Activated T-cell treated with anti-CD3 and anti-CD28 coated beads, Interleukin-2, amount 50 U/mL, for 24 hours (primary cell): Measurements from ENCODE around the gene HRH3.

ENCODE experiments used
- DNase-seq: peaks from one replicate; pipeline ENCODE4 v3.0.0-alpha.2; 2020
- H3K27ac Mint-ChIP-seq: 2 replicates; pipeline ENCODE4 v1.8.0; 2020; ENCODE audit warnings: mild to moderate bottlenecking, mixed read lengths
- H3K27me3 Mint-ChIP-seq: 2 replicates; pipeline ENCODE4 v1.8.0; 2020; ENCODE audit warnings: mixed read lengths
- H3K36me3 Mint-ChIP-seq: 2 replicates; pipeline ENCODE4 v1.8.0; 2020; ENCODE audit warnings: low read depth, mixed read lengths
- H3K4me1 Mint-ChIP-seq: 2 replicates; pipeline ENCODE4 v1.8.0; 2020; ENCODE audit warnings: low read depth, mixed read lengths
- H3K4me3 Mint-ChIP-seq: 2 replicates; pipeline ENCODE4 v1.8.0; 2020; ENCODE audit warnings: mild to moderate bottlenecking, moderate library complexity, mixed read lengths
- H3K9me3 Mint-ChIP-seq: 2 replicates; pipeline ENCODE4 v1.8.0; 2020; ENCODE audit warnings: mixed read lengths

Gene HRH3

GRCh38 chr20:62253398-62253797 is 33.3 kb upstream of the HRH3 start:
- Mint-ChIP-seq H3K27me3 (no peaks in the 10 kb centered on the region), H3K36me3 (peaks cover 28% of the 10 kb centered on the region), H3K4me1 (peaks cover 28% of the 10 kb centered on the region)

GRCh38 chr20:62252342-62252966 is 32.4 kb upstream of the HRH3 start:
- no peak for DNase-seq
- Mint-ChIP-seq H3K27ac (no peak overlapping the region), H3K9me3 (no peaks in the 10 kb centered on the region), H3K4me3 (no peak overlapping the region), H3K4me1 (peaks cover 30% of the 10 kb centered on the region), H3K36me3 (peaks cover 21% of the 10 kb centered on the region), H3K27me3 (no peaks in the 10 kb centered on the region)

More at GRCh38 chr20:62253398-62253797, 33.3 kb upstream of the HRH3 start:
- H3K4me3 Mint-ChIP-seq = no peak overlapping the region
- H3K27ac Mint-ChIP-seq = no peak overlapping the region
- DNase-seq = no peak
- no peaks in the 10 kb centered on the region for H3K9me3 Mint-ChIP-seq

- H3K4me3 Mint-ChIP-seq = no peak overlapping the region
- no peak for DNase-seq
- no peaks in the 10 kb centered on the region for H3K27me3 Mint-ChIP-seq
- no peaks in the 10 kb centered on the region for H3K9me3 Mint-ChIP-seq
- H3K36me3 Mint-ChIP-seq = peaks cover 7% of the 10 kb centered on the region
- peaks cover 40% of the 10 kb centered on the region for H3K4me1 Mint-ChIP-seq
- peak overlapping the region; percentile 40 for H3K27ac Mint-ChIP-seq
These were observed 28.9 kb upstream of the HRH3 start for GRCh38 chr20:62248890-62249560.

GRCh38 chr20:62246872-62247652 is 27.0 kb upstream of the HRH3 start:
- no peak for DNase-seq
- H3K9me3 Mint-ChIP-seq = no peaks in the 10 kb centered on the region
- no peak overlapping the region for H3K4me3 Mint-ChIP-seq
- H3K36me3 Mint-ChIP-seq = peaks cover 18% of the 10 kb centered on the region
- H3K27me3 Mint-ChIP-seq = no peaks in the 10 kb centered on the region
- no peak overlapping the region for H3K27ac Mint-ChIP-seq
- peaks cover 39% of the 10 kb centered on the region for H3K4me1 Mint-ChIP-seq

GRCh38 chr20:62246431-62246830 is 26.4 kb upstream of the HRH3 start:
- Mint-ChIP-seq H3K4me3 (no peak overlapping the region), H3K27ac (no peak overlapping the region), H3K9me3 (no peaks in the 10 kb centered on the region), H3K36me3 (peaks cover 23% of the 10 kb centered on the region), H3K4me1 (peaks cover 45% of the 10 kb centered on the region), H3K27me3 (no peaks in the 10 kb centered on the region)
- DNase-seq = no peak

GRCh38 chr20:62245911-62246280 is 25.8 kb upstream of the HRH3 start:
- Mint-ChIP-seq H3K36me3 (peaks cover 26% of the 10 kb centered on the region), H3K4me1 (peaks cover 50% of the 10 kb centered on the region), H3K27ac (no peak overlapping the region), H3K27me3 (no peaks in the 10 kb centered on the region), H3K9me3 (no peaks in the 10 kb centered on the region), H3K4me3 (no peak overlapping the region)
- no peak for DNase-seq

- no peak for DNase-seq
These were observed 24.6 kb upstream of the HRH3 start for GRCh38 chr20:62244644-62245108.

GRCh38 chr20:62243906-62244515 is 23.9 kb upstream of the HRH3 start:
- H3K4me1 Mint-ChIP-seq = peaks cover 65% of the 10 kb centered on the region
- H3K27me3 Mint-ChIP-seq = no peaks in the 10 kb centered on the region
- H3K27ac Mint-ChIP-seq = no peak overlapping the region
- H3K9me3 Mint-ChIP-seq = no peaks in the 10 kb centered on the region
- no peak overlapping the region for H3K4me3 Mint-ChIP-seq
- peaks cover 30% of the 10 kb centered on the region for H3K36me3 Mint-ChIP-seq
- no peak for DNase-seq

More at GRCh38 chr20:62244644-62245108, 24.6 kb upstream of the HRH3 start:
- no peaks in the 10 kb centered on the region for H3K9me3 Mint-ChIP-seq
- no peak overlapping the region for H3K27ac Mint-ChIP-seq
- H3K4me1 Mint-ChIP-seq = peaks cover 59% of the 10 kb centered on the region
- H3K4me3 Mint-ChIP-seq = no peak overlapping the region
- peaks cover 30% of the 10 kb centered on the region for H3K36me3 Mint-ChIP-seq
- no peaks in the 10 kb centered on the region for H3K27me3 Mint-ChIP-seq

- DNase-seq = no peak
- Mint-ChIP-seq H3K4me1 (peaks cover 61% of the 10 kb centered on the region), H3K9me3 (no peaks in the 10 kb centered on the region), H3K4me3 (no peak overlapping the region), H3K36me3 (peaks cover 30% of the 10 kb centered on the region), H3K27me3 (no peaks in the 10 kb centered on the region), H3K27ac (no peak overlapping the region)
These were observed 23.0 kb upstream of the HRH3 start for GRCh38 chr20:62243106-62243505.

- Mint-ChIP-seq H3K4me1 (peaks cover 65% of the 10 kb centered on the region), H3K27ac (peak overlapping the region; percentile 63), H3K4me3 (no peak overlapping the region), H3K27me3 (no peaks in the 10 kb centered on the region), H3K36me3 (peaks cover 30% of the 10 kb centered on the region), H3K9me3 (no peaks in the 10 kb centered on the region)
- no peak for DNase-seq
These were observed 22.1 kb upstream of the HRH3 start for GRCh38 chr20:62242176-62242575.

GRCh38 chr20:62241506-62241905 is 21.4 kb upstream of the HRH3 start:
- peaks cover 58% of the 10 kb centered on the region for H3K4me1 Mint-ChIP-seq
- H3K9me3 Mint-ChIP-seq = no peaks in the 10 kb centered on the region
- H3K4me3 Mint-ChIP-seq = no peak overlapping the region
- peaks cover 30% of the 10 kb centered on the region for H3K36me3 Mint-ChIP-seq
- DNase-seq = no peak
- H3K27me3 Mint-ChIP-seq = no peaks in the 10 kb centered on the region
- peak overlapping the region; percentile 63 for H3K27ac Mint-ChIP-seq

- Mint-ChIP-seq H3K9me3 (no peaks in the 10 kb centered on the region), H3K4me3 (peak overlapping the region; percentile 84), H3K27me3 (no peaks in the 10 kb centered on the region), H3K36me3 (peaks cover 28% of the 10 kb centered on the region), H3K27ac (peak overlapping the region; percentile 6), H3K4me1 (peaks cover 54% of the 10 kb centered on the region)
- DNase-seq = no peak
These were observed 20.1 kb upstream of the HRH3 start for GRCh38 chr20:62240020-62240685.

GRCh38 chr20:62239278-62239879 is 19.3 kb upstream of the HRH3 start:
- Mint-ChIP-seq H3K4me1 (peaks cover 50% of the 10 kb centered on the region), H3K9me3 (no peaks in the 10 kb centered on the region), H3K27me3 (no peaks in the 10 kb centered on the region), H3K4me3 (peak overlapping the region; percentile 84), H3K36me3 (peaks cover 23% of the 10 kb centered on the region), H3K27ac (peak overlapping the region; percentile 85)
- DNase-seq = no peak
